PC-9 (cell line): ENCODE results near the gene MEF2C. TPM values are rescaled to one million over a fixed set of nuclear protein-coding genes. Genes with fewer than 3 reads are reported as not detected.

Experiments used
- BruUV-seq: library from RNA; stranded (reverse); fragments of 400-500 nt; replicated peaks from 2 replicates; lab custom pipeline; 2021; lab: Mats Ljungman, UMichigan
- CTCF ChIA-PET: fragments of 300-600 bp; sonication (Branson Sonifier 250); formaldehyde crosslinking; loops from one replicate; lab custom pipeline; 2022; ENCODE audit warnings: antibody characterized with exemption; lab: Charles Lee
- POLR2A ChIA-PET: fragments of 300-600 bp; sonication (Branson Sonifier 250); formaldehyde crosslinking; loops from one replicate; lab custom pipeline; 2022; ENCODE audit warnings: antibody characterized with exemption; ENCODE audit not compliant: unreplicated experiment; lab: Charles Lee
- DNase-seq, 2 experiments: peaks; one replicate each; pipeline versions ENCODE4 v3.0.0 to v3.0.0-alpha.2; 2015 to 2022; ENCODE audit warnings: mixed read lengths in 1 of 2
- H2AFZ ChIP-seq: fragments of 200-600 bp; sonication (generic); 2 replicates; pipeline ENCODE4 v1.8.1; 2017; ENCODE audit warnings: antibody characterized with exemption
- H3F3A ChIP-seq: fragments of 200-600 bp; sonication (generic); 2 replicates; pipeline ENCODE4 v1.8.1; 2017; ENCODE audit warnings: antibody characterized with exemption, mild to moderate bottlenecking, low read depth; ENCODE audit not compliant: insufficient read depth
- H3K27ac ChIP-seq: fragments of 200-600 bp; sonication (generic); 2 replicates; pipeline ENCODE4 v1.6.1; 2016; ENCODE audit warnings: mixed run types
- H3K27me3 ChIP-seq: fragments of 200-600 bp; sonication (generic); 2 replicates; pipeline ENCODE4 v1.6.1; 2016; ENCODE audit warnings: low read depth, mixed run types; ENCODE audit not compliant: insufficient read depth
- H3K36me3 ChIP-seq: fragments of 200-600 bp; sonication (generic); 2 replicates; pipeline ENCODE4 v1.6.1; 2016; ENCODE audit warnings: low read depth, mixed run types
- H3K4me1 ChIP-seq: fragments of 200-600 bp; sonication (generic); replicated peaks from 2 replicates; pipeline ENCODE4 v1.6.1; 2016; ENCODE audit warnings: mixed run types; ENCODE audit not compliant: insufficient read depth
- H3K4me2 ChIP-seq: fragments of 200-600 bp; sonication (generic); 2 replicates; pipeline ENCODE4 v1.6.1; 2017; ENCODE audit warnings: mixed run types
- H3K4me3 ChIP-seq: fragments of 200-600 bp; sonication (generic); 2 replicates; pipeline ENCODE4 v1.6.1; 2016; ENCODE audit warnings: mixed run types
- H3K79me2 ChIP-seq: fragments of 200-600 bp; sonication (generic); 2 replicates; pipeline ENCODE4 v1.6.1; 2017; ENCODE audit warnings: low read depth, mixed run types
- H3K9me2 ChIP-seq: fragments of 200-600 bp; sonication (generic); 2 replicates; pipeline ENCODE4 v1.8.1; 2017; ENCODE audit warnings: mild to moderate bottlenecking; ENCODE audit not compliant: insufficient read depth
- H3K9me3 ChIP-seq: fragments of 200-600 bp; sonication (generic); 2 replicates; pipeline ENCODE4 v1.8.1; 2016; ENCODE audit warnings: low read depth; ENCODE audit not compliant: insufficient read depth
- H4K20me1 ChIP-seq: fragments of 200-600 bp; sonication (generic); 2 replicates; pipeline ENCODE4 v1.8.1; 2017; ENCODE audit not compliant: insufficient read depth
- CTCF ChIP-seq: fragments of 200-600 bp; sonication (generic); conservative IDR thresholded peaks from 2 replicates; pipeline ENCODE4 v1.6.1; 2017; ENCODE audit warnings: mixed run types, antibody characterized with exemption, mild to moderate bottlenecking, moderate library complexity
- EZH2 ChIP-seq: fragments of 200-600 bp; sonication (generic); IDR thresholded peaks from 2 replicates; pipeline ENCODE4 v1.8.0; 2017; ENCODE audit warnings: antibody characterized with exemption, low read depth
- intact Hi-C: fragments of 100-400 bp; cut with micrococcal nuclease; formaldehyde crosslinking; loops from one replicate; pipeline ENCODE4 v1.10.0; 2022; ENCODE audit not compliant: unreplicated experiment
- total RNA-seq: library from RNA; stranded (reverse); gene quantifications from 2 replicates; pipeline ENCODE4 v1.2.3, GENCODE V29; 2021

MEF2C gene
- total RNA-seq, 1 experiment from 2014 or later = 2.5 TPM

GRCh38 chr5:88873447-88873846 is 9.5 kb downstream of the MEF2C start:
- TF ChIP-seq EZH2 = no peak
- TF ChIP-seq CTCF = no peak
- H4K20me1 ChIP-seq = no peaks in the 10 kb centered on the region
- no peak overlapping the region for H3K4me3 ChIP-seq
- H3K27ac ChIP-seq = no peak overlapping the region
- no peaks in the 10 kb centered on the region for H3F3A ChIP-seq
- H3K27me3 ChIP-seq = no peaks in the 10 kb centered on the region
- no peak overlapping the region for H3K4me2 ChIP-seq
- no TSS peak for BruUV-seq
- POLR2A ChIA-PET = no interaction called here
- no peaks in the 10 kb centered on the region for H3K9me3 ChIP-seq
- H2AFZ ChIP-seq = no peak overlapping the region
- intact Hi-C loops = no loop called here
- H3K9me2 ChIP-seq = no peaks in the 10 kb centered on the region
- no peaks in the 10 kb centered on the region for H3K4me1 ChIP-seq
- no peaks in the 10 kb centered on the region for H3K36me3 ChIP-seq
- CTCF ChIA-PET = no interaction called here
- DNase-seq = no peak
- no peaks in the 10 kb centered on the region for H3K79me2 ChIP-seq

- POLR2A ChIA-PET = no interaction called here
- no peaks in the 10 kb centered on the region for H3K9me2 ChIP-seq
Observed at GRCh38 chr5:88872971-88873370, 10.0 kb downstream of the MEF2C start.

GRCh38 chr5:88870285-88870684 is 12.7 kb downstream of the MEF2C start:
- TF ChIP-seq EZH2 (no peak), CTCF (no peak)
- Histone ChIP-seq H4K20me1 (no peaks in the 10 kb centered on the region), H3K4me3 (no peak overlapping the region), H3K4me1 (no peaks in the 10 kb centered on the region), H3K36me3 (no peaks in the 10 kb centered on the region), H3K79me2 (no peaks in the 10 kb centered on the region), H2AFZ (no peak overlapping the region), H3K9me2 (no peaks in the 10 kb centered on the region), H3K4me2 (no peak overlapping the region), H3K9me3 (no peaks in the 10 kb centered on the region), H3F3A (no peaks in the 10 kb centered on the region), H3K27ac (no peak overlapping the region), H3K27me3 (no peaks in the 10 kb centered on the region)
- CTCF ChIA-PET = no interaction called here
- no peak for DNase-seq
- intact Hi-C loops = no loop called here
- POLR2A ChIA-PET = no interaction called here
- no TSS peak for BruUV-seq

More at GRCh38 chr5:88872971-88873370, 10.0 kb downstream of the MEF2C start:
- Histone ChIP-seq H3K27ac (no peak overlapping the region), H3K4me3 (no peak overlapping the region), H3F3A (no peaks in the 10 kb centered on the region), H4K20me1 (no peaks in the 10 kb centered on the region), H3K36me3 (no peaks in the 10 kb centered on the region), H3K4me1 (no peaks in the 10 kb centered on the region), H3K9me3 (no peaks in the 10 kb centered on the region), H2AFZ (no peak overlapping the region), H3K4me2 (no peak overlapping the region), H3K79me2 (no peaks in the 10 kb centered on the region), H3K27me3 (no peaks in the 10 kb centered on the region)
- no TSS peak for BruUV-seq
- DNase-seq = no peak
- TF ChIP-seq EZH2 (no peak), CTCF (no peak)
- intact Hi-C loops = no loop called here
- CTCF ChIA-PET = no interaction called here
